Frontal cortex (tissue), 4 donors: Measurements from ENCODE around the gene TENT4B. TPM values are rescaled to one million over a fixed set of nuclear protein-coding genes. Genes with fewer than 3 reads are reported as not detected.

Experiments
- DNase-seq, 2 donors: peaks; one replicate each; pipeline ENCODE4 v3.0.0; 2012; ENCODE audit warnings: low spot score in 2 of 2
- FAIRE-seq: peaks from 2 replicates; lab custom pipeline; 2012; peaks lifted over from hg19 to GRCh38; lab: Jason Lieb, UNC
- total RNA-seq: library from RNA; depleted of rRNA; stranded (reverse); fragments of >200 nt; gene quantifications from one replicate; pipeline ENCODE4 v1.2.3, GENCODE V29; 2014
- donor health status: control.
- donor health status: control.
- donor health status: control.

The TENT4B gene
- total RNA-seq, 1 donor from 2014 or later: 27.7 TPM

- no peak for FAIRE-seq
- no peak for DNase-seq
These were observed 112.7 kb downstream of the TENT4B start for GRCh38 chr16:50265716-50266336.

GRCh38 chr16:50266337-50267091 lies 113.4 kb downstream of the TENT4B start, which contains the start of gene ADCY7:
Gene ADCY7 (plus strand): TSS chr16:50266551. CDS start chr16:50288180, 21,629 bp downstream.
- no peak for DNase-seq
- FAIRE-seq: no peak

GRCh38 chr16:50267151-50267631 lies 114.1 kb downstream of the TENT4B start:
- no peak for DNase-seq
- no peak for FAIRE-seq

- no peak for FAIRE-seq
- DNase-seq: no peak
These were observed 114.5 kb downstream of the TENT4B start for GRCh38 chr16:50267651-50268050.

- no peak for DNase-seq
These were observed 115.2 kb downstream of the TENT4B start for GRCh38 chr16:50268352-50268751.

GRCh38 chr16:50269061-50269705 lies 116.1 kb downstream of the TENT4B start:
- FAIRE-seq: no peak
- DNase-seq: no peak

More at GRCh38 chr16:50268352-50268751, 115.2 kb downstream of the TENT4B start:
- no peak for FAIRE-seq

- no peak for DNase-seq
- no peak for FAIRE-seq
These were observed 116.8 kb downstream of the TENT4B start for GRCh38 chr16:50269769-50270509.

- FAIRE-seq (no peak), DNase-seq (no peak)
These were observed 117.5 kb downstream of the TENT4B start for GRCh38 chr16:50270510-50271147.

GRCh38 chr16:50271148-50272041 lies 118.3 kb downstream of the TENT4B start:
- DNase-seq (no peak), FAIRE-seq (no peak)

GRCh38 chr16:50272111-50272571 lies 119.0 kb downstream of the TENT4B start:
- DNase-seq (no peak), FAIRE-seq (no peak)

GRCh38 chr16:50272687-50273381 lies 119.7 kb downstream of the TENT4B start:
- FAIRE-seq: no peak
- no peak for DNase-seq

- FAIRE-seq (no peak), DNase-seq (no peak)
These were observed 120.2 kb downstream of the TENT4B start for GRCh38 chr16:50273382-50273690.

GRCh38 chr16:50273888-50274325 lies 120.8 kb downstream of the TENT4B start:
- FAIRE-seq (no peak), DNase-seq (no peak)

- no peak for DNase-seq
- FAIRE-seq: no peak
These were observed 121.4 kb downstream of the TENT4B start for GRCh38 chr16:50274326-50275097.

GRCh38 chr16:50275098-50275415 lies 122.0 kb downstream of the TENT4B start:
- FAIRE-seq (no peak), DNase-seq (no peak)

- FAIRE-seq: no peak
- DNase-seq: no peak
These were observed 122.6 kb downstream of the TENT4B start for GRCh38 chr16:50275428-50276325.

- FAIRE-seq (no peak), DNase-seq (no peak)
These were observed 123.2 kb downstream of the TENT4B start for GRCh38 chr16:50276326-50276640.
